ENCODE measurements around the gene EXD1. TPM values are rescaled to one million over a fixed set of nuclear protein-coding genes. Genes with fewer than 3 reads are reported as not detected.

The EXD1 gene
- total and polyA plus RNA-seq, 9 donors = not detected

DNA sequence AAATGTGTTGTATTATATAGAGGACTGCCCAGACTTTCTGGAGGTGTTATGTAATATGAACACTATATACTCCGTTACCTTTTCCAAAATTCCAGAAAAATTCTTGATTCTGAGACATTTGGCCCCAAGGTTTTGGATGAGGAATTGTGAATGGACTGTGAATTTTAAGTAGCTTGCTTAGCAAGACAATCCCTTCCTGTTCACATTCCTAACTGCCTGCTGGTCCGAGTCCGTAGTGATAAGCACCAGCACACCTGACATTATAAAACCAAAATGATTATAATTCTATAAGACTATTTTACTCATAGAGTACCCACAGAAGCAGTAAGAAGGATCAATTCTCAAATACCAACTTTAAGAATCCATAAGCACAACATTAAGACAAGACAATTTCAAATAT lies 11.2 kb downstream of the EXD1 start:
- DNase-seq = no peak
- H3K27ac ChIP-seq = no peak overlapping the region
- H3K4me3 ChIP-seq = no peak overlapping the region
- no peaks in the 10 kb centered on the region for H3K36me3 ChIP-seq
- H3K27me3 ChIP-seq = no peaks in the 10 kb centered on the region
- WGBS, 3 donors = 35 to 46% (median 37%) methylated on average over 3 of the region's 3 CpGs
- intact Hi-C loops (cut with DNase I) = no loop called here
- H3K4me1 ChIP-seq (ENCODE audit: insufficient read depth) = no peaks in the 10 kb centered on the region
- TF ChIP-seq POLR2A (IDR thresholded peaks at IDR 0.05) = no peak
- TF ChIP-seq, protein P1, sequence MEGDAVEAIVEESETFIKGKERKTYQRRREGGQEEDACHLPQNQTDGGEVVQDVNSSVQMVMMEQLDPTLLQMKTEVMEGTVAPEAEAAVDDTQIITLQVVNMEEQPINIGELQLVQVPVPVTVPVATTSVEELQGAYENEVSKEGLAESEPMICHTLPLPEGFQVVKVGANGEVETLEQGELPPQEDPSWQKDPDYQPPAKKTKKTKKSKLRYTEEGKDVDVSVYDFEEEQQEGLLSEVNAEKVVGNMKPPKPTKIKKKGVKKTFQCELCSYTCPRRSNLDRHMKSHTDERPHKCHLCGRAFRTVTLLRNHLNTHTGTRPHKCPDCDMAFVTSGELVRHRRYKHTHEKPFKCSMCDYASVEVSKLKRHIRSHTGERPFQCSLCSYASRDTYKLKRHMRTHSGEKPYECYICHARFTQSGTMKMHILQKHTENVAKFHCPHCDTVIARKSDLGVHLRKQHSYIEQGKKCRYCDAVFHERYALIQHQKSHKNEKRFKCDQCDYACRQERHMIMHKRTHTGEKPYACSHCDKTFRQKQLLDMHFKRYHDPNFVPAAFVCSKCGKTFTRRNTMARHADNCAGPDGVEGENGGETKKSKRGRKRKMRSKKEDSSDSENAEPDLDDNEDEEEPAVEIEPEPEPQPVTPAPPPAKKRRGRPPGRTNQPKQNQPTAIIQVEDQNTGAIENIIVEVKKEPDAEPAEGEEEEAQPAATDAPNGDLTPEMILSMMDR (IDR thresholded peaks at IDR 0.05) = no peak
- no peak for TF ChIP-seq EP300 (IDR thresholded peaks at IDR 0.05)
- H3K9me3 ChIP-seq = no peaks in the 10 kb centered on the region

DNA sequence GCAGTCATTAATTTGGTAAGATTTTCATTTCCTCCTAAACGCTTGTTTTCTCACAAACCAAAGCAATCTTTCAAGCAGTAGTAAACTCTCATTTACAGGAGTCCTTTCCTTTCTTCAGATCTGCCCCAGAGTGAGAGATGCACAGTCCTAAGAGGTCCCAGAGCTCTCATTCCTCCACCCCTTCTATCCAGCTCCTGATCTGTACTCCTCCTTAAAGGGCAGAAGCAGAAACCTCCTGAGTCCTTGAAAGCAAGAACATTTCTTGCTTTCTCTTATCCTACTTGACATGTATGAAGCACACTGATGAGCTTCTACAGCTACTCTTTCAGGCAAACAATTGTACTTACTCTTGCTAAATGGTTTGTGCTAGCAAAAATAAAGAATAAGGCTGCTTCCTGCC lies 11.7 kb downstream of the EXD1 start:
- no peak for TF ChIP-seq POLR2A (IDR thresholded peaks at IDR 0.05)
- no peak for TF ChIP-seq EP300 (IDR thresholded peaks at IDR 0.05)
- TF ChIP-seq, protein P1 (IDR thresholded peaks at IDR 0.05) = no peak
- no peak overlapping the region for H3K27ac ChIP-seq
- H3K4me3 ChIP-seq = no peak overlapping the region
- no peaks in the 10 kb centered on the region for H3K9me3 ChIP-seq
- H3K27me3 ChIP-seq = no peaks in the 10 kb centered on the region
- DNase-seq = no peak
- H3K36me3 ChIP-seq = no peaks in the 10 kb centered on the region
- intact Hi-C loops (cut with DNase I) = no loop called here
- H3K4me1 ChIP-seq (ENCODE audit: insufficient read depth) = no peaks in the 10 kb centered on the region
- 21 to 43% (median 28%) methylated on average over 1 of the region's 1 CpG for WGBS, 3 donors

DNA sequence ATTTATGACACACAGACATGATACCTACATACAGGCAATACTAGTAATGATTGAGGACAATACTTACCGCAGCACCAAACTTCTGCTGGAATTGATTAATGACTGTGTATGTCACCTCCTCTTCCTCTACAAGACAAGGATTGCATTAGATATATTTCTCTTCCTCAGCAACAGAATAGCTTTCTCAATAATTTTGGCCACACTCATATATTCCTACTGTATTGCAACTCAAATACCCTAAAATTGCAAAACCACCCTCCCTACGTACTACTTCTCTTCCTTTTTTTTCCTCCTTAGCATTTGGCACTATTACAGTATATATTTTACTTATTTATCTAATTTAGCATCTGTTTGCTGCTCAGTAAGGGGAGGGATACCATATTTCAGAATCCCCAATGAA lies 14.8 kb downstream of the EXD1 start:
- TF ChIP-seq EP300 (IDR thresholded peaks at IDR 0.05) (no peak), POLR2A (IDR thresholded peaks at IDR 0.05) (no peak)
- TF ChIP-seq, protein P1 (IDR thresholded peaks at IDR 0.05) = no peak
- Histone ChIP-seq H3K36me3 (no peaks in the 10 kb centered on the region), H3K4me3 (no peak overlapping the region), H3K27me3 (no peaks in the 10 kb centered on the region), H3K27ac (no peak overlapping the region), H3K9me3 (no peaks in the 10 kb centered on the region), H3K4me1 (ENCODE audit: insufficient read depth) (no peaks in the 10 kb centered on the region)
- 59 to 69% (median 68%) methylated on average over 2 of the region's 2 CpGs for WGBS, 3 donors
- no peak for DNase-seq
- intact Hi-C loops (cut with DNase I) = no loop called here

DNA sequence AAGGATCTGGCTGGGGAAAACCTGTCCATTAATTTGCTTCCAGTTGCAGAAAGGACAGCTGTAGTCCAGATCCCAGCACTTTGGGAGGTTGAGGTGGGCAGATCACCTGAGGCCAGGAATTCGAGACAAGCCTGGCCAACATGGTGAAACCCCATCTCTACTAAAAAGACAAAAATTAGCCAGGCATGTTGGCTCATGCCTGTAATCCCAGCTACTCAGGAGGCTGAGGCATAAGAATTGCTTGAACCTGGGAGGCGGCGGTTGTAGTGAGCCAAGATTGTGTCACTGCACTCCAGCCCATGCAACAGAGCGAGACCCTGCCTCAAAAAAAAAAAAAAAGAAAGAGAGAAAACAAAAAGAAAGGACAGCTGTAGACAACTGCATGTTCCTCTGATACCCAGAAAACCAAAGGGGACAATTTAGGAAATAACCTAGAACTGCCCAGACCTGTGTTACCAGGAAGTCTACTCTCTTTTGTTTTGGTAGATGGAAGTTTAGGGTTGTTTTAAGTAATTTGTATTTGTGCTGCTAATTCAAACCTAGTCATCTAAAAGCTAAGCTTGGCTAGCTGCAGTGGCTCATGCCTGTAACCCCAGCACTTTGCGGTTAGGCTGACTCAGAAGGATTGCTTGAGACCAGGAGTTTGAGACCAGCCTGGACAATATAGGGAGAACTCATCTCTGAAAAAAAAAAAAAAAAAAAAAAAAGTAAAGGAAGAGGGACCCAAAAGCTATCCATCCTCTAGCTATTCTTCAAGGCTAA lies 22.7 kb downstream of the EXD1 start:
- Histone ChIP-seq H3K27ac (no peak overlapping the region), H3K36me3 (no peaks in the 10 kb centered on the region), H3K4me3 (no peak overlapping the region), H3K4me1 (ENCODE audit: insufficient read depth) (no peaks in the 10 kb centered on the region), H3K9me3 (no peaks in the 10 kb centered on the region), H3K27me3 (no peaks in the 10 kb centered on the region)
- 79 to 84% (median 84%) methylated on average over 5 of the region's 5 CpGs for WGBS, 3 donors
- intact Hi-C loops (cut with DNase I) = no loop called here
- no peak for DNase-seq
- TF ChIP-seq EP300 (IDR thresholded peaks at IDR 0.05) (no peak), POLR2A (IDR thresholded peaks at IDR 0.05) (no peak)
- TF ChIP-seq, protein P1 (IDR thresholded peaks at IDR 0.05) = no peak
